ENCODE results near the gene KCNJ12. TPM values are rescaled to one million over a fixed set of nuclear protein-coding genes. Genes with fewer than 3 reads are reported as not detected.

Gene KCNJ12
- total and polyA plus RNA-seq, 2 of the 4 experiments (the other 2 are of a cell fraction) = under 0.01 to 0.10 TPM

- Histone ChIP-seq H3K9ac (ENCODE audit: low read depth, low read length) (no peak overlapping the region), H3K23ac (ENCODE audit: low read depth, low read length) (no peak overlapping the region), H3K4me3 (ENCODE audit: insufficient read depth, low read depth, low read length) (no peak overlapping the region), H4K5ac (ENCODE audit: low read depth, low read length) (no peak overlapping the region), H3K56ac (ENCODE audit: extremely low read depth, insufficient read depth, low read length) (no peak overlapping the region), H3K4me1 (ENCODE audit: control insufficient read depth, insufficient read depth, low read length) (peaks cover 4% of the 10 kb centered on the region; the same call in 1 of the 2 replicates), H2BK15ac (ENCODE audit: low read depth, low read length) (no peak overlapping the region), H3K9me1 (ENCODE audit: insufficient read depth, low read length) (0 out of 2 replicates have a peak, but pooled peaks cover 3% of the 10 kb centered on the region), H3K4ac (ENCODE audit: low read depth, low read length) (no peak overlapping the region), H4K8ac (ENCODE audit: low read depth in 2 of 2, low read length in 2 of 2) (no peak overlapping the region), H2AK5ac (ENCODE audit: low read depth, low read length) (no peak overlapping the region), H2BK120ac (ENCODE audit: low read depth, low read length) (no peak overlapping the region), H3K79me1 (ENCODE audit: low read depth in 1 of 2, low read length in 2 of 2) (no peaks in the 10 kb centered on the region), H2AFZ (replicated peaks; ENCODE audit: low read length, poor library complexity) (no peak overlapping the region), H3K9me3 (ENCODE audit: control insufficient read depth, insufficient read depth, low read length) (no peaks in the 10 kb centered on the region), H3K18ac (ENCODE audit: low read depth, low read length) (no peak overlapping the region), H2AK9ac (replicated peaks; ENCODE audit: low read depth, low read length, poor library complexity) (no peak overlapping the region), H3K27ac (ENCODE audit: insufficient read depth, low read length) (no peak overlapping the region), H3K36me3 (ENCODE audit: control insufficient read depth, insufficient read depth, low read length) (no peaks in the 10 kb centered on the region), H4K91ac (ENCODE audit: insufficient read depth, low read depth, low read length) (no peak overlapping the region), H4K20me1 (ENCODE audit: insufficient read depth, low read length) (0 out of 2 replicates have a peak, but pooled peaks cover 5% of the 10 kb centered on the region), H2BK20ac (ENCODE audit: low read depth, low read length) (no peak overlapping the region), H2BK5ac (ENCODE audit: low read depth, low read length, poor library complexity, severe bottlenecking) (no peak overlapping the region), H3K27me3 (ENCODE audit: control insufficient read depth, insufficient read depth, low read length) (peaks cover 45% of the 10 kb centered on the region), H3K4me2 (ENCODE audit: low read depth, low read length) (no peak overlapping the region), H3K14ac (replicated peaks; ENCODE audit: low read depth, low read length) (no peak overlapping the region)
- in situ Hi-C loops (cut with MboI; ENCODE audit: low sequenced_read_pairs) (no loop called here), intact Hi-C loops (cut with micrococcal nuclease) (no loop called here), dilution Hi-C loops (cut with HindIII; ENCODE audit: low sequenced_read_pairs, unreplicated experiment) (no loop called here)
- DNase-seq (no peak), ATAC-seq (ENCODE audit: low read depth) (no peak)
- ChIA-PET POLR2A (ENCODE audit: unreplicated experiment) (no interaction called here), CTCF (no interaction called here)
- no TSS peak for BruUV-seq (replicated peaks)
- WGBS, 2 experiments (ENCODE audit: extremely low coverage in 2 of 2, insufficient read length in 1 of 2) = 100% methylated on average over 1 of the region's 8 CpGs; no CpG with 5 or more reads in 1 of the 2 experiments
- TF ChIP-seq, protein P1, sequence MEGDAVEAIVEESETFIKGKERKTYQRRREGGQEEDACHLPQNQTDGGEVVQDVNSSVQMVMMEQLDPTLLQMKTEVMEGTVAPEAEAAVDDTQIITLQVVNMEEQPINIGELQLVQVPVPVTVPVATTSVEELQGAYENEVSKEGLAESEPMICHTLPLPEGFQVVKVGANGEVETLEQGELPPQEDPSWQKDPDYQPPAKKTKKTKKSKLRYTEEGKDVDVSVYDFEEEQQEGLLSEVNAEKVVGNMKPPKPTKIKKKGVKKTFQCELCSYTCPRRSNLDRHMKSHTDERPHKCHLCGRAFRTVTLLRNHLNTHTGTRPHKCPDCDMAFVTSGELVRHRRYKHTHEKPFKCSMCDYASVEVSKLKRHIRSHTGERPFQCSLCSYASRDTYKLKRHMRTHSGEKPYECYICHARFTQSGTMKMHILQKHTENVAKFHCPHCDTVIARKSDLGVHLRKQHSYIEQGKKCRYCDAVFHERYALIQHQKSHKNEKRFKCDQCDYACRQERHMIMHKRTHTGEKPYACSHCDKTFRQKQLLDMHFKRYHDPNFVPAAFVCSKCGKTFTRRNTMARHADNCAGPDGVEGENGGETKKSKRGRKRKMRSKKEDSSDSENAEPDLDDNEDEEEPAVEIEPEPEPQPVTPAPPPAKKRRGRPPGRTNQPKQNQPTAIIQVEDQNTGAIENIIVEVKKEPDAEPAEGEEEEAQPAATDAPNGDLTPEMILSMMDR (conservative IDR thresholded peaks at IDR 0.05; ENCODE audit: low read depth, low read length) = no peak
- TF ChIP-seq RFX5 (IDR thresholded peaks at IDR 0.05; ENCODE audit: low read depth, low read length) (no peak), USF2 (IDR thresholded peaks at IDR 0.05; ENCODE audit: low read depth, low read length) (no peak), POLR2A (IDR thresholded peaks at IDR 0.05; ENCODE audit: low read depth, low read length) (no peak), CHD1 (IDR thresholded peaks at IDR 0.05; ENCODE audit: low read depth, low read length) (no peak), CEBPB (IDR thresholded peaks at IDR 0.05; ENCODE audit: low read depth, low read length) (no peak), RAD21 (IDR thresholded peaks at IDR 0.05; ENCODE audit: low read length) (no peak), MXI1 (IDR thresholded peaks at IDR 0.05; ENCODE audit: borderline replicate concordance, low read depth, low read length) (no peak), MAFK (IDR thresholded peaks at IDR 0.05; ENCODE audit: low read depth, low read length) (no peak), FOS (IDR thresholded peaks at IDR 0.05; ENCODE audit: low read depth, low read length) (no peak), MAZ (IDR thresholded peaks at IDR 0.05; ENCODE audit: borderline replicate concordance, low read depth, low read length) (no peak), SMC3 (IDR thresholded peaks at IDR 0.05; ENCODE audit: low read depth, low read length) (no peak), RCOR1 (IDR thresholded peaks at IDR 0.05; ENCODE audit: insufficient replicate concordance, low read length) (no peak), NFE2L2 (IDR thresholded peaks at IDR 0.05; ENCODE audit: low read depth, low read length) (no peak)
- TF ChIP-seq, protein P2, sequence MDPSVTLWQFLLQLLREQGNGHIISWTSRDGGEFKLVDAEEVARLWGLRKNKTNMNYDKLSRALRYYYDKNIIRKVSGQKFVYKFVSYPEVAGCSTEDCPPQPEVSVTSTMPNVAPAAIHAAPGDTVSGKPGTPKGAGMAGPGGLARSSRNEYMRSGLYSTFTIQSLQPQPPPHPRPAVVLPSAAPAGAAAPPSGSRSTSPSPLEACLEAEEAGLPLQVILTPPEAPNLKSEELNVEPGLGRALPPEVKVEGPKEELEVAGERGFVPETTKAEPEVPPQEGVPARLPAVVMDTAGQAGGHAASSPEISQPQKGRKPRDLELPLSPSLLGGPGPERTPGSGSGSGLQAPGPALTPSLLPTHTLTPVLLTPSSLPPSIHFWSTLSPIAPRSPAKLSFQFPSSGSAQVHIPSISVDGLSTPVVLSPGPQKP (IDR thresholded peaks at IDR 0.05; ENCODE audit: borderline replicate concordance, low read depth, low read length) = no peak
Measured at GRCh38 chr17:21459536-21459935, 83.4 kb downstream of the KCNJ12 start.
